A549 (cell line): ENCODE results near the gene PLA2G4B. TPM values are rescaled to one million over a fixed set of nuclear protein-coding genes. Genes with fewer than 3 reads are reported as not detected.

Experiments used
- ATAC-seq, 2 experiments: fragments of 200-7000 bp in 1 of 2; fragments of >200 bp in 1 of 2; cut with Nextera tagmentation in 1 of 2; cut with Tn5 transposase in 1 of 2; 3 replicates each; pipeline versions ENCODE4 v1.8.0 to v1.9.1; 2018 to 2020; ENCODE audit warnings: mild to moderate bottlenecking in 1 of 2, moderate library complexity in 1 of 2
- CTCF ChIA-PET: fragments of 300-600 bp; sonication (Branson Sonifier 250); formaldehyde crosslinking; extraction: SDS; loops from one replicate; lab custom pipeline; 2021; ENCODE audit warnings: antibody characterized with exemption, inconsistent platforms; lab: Yijun Ruan, JAX
- POLR2A ChIA-PET: fragments of 350-600 bp; formaldehyde crosslinking; extraction: SDS; loops from one replicate; lab custom pipeline; 2021; ENCODE audit warnings: antibody characterized with exemption, inconsistent platforms; lab: Yijun Ruan, JAX
- DNase-seq, 2 experiments: peaks; one replicate each; pipeline versions ENCODE4 v3.0.0 to v3.0.0-alpha.2; 2011 to 2016; ENCODE audit warnings: low read depth in 1 of 2, low spot score in 1 of 2
- FAIRE-seq: peaks from 2 replicates; lab custom pipeline; 2011; peaks lifted over from hg19 to GRCh38; lab: Jason Lieb, UNC
- H3K27ac ChIP-seq, 2 experiments: fragments of >200 bp; sonication (Bioruptor Twin); formaldehyde crosslinking; 3 replicates each; pipeline ENCODE4 v1.5.1; 2016 to 2017
- H3K4me1 ChIP-seq: fragments of >200 bp; sonication (Bioruptor Twin); formaldehyde crosslinking; 3 replicates; pipeline ENCODE4 v1.6.1; 2016
- H3K4me2 ChIP-seq: fragments of >200 bp; sonication (Bioruptor Twin); formaldehyde crosslinking; 3 replicates; pipeline ENCODE4 v1.6.1; 2016
- H3K4me3 ChIP-seq: fragments of >200 bp; sonication (Bioruptor Twin); formaldehyde crosslinking; 3 replicates; pipeline ENCODE4 v1.5.1; 2016
- H3K9me3 ChIP-seq: fragments of >200 bp; sonication (Bioruptor Twin); formaldehyde crosslinking; 3 replicates; pipeline ENCODE4 v1.6.1; 2016
- BCL3 ChIP-seq: fragments of >200 bp; sonication (Bioruptor Twin); formaldehyde crosslinking; IDR thresholded peaks from 3 replicates; pipeline ENCODE4 v1.6.1; 2016
- CEBPB ChIP-seq, 2 experiments: fragments of >200 bp in 1 of 2; sonication (Bioruptor Twin) in 1 of 2; formaldehyde crosslinking in 1 of 2; IDR thresholded peaks; 2 replicates each; pipeline ENCODE4 v1.6.1; 2012 to 2016
- CHD4 ChIP-seq: fragments of 200-600 bp; sonication (generic); IDR thresholded peaks from 2 replicates; pipeline ENCODE4 v1.6.1; 2016; ENCODE audit warnings: antibody characterized with exemption, mild to moderate bottlenecking, borderline replicate concordance
- E2F6 ChIP-seq: IDR thresholded peaks from 2 replicates; pipeline ENCODE4 v1.6.1; 2012; ENCODE audit warnings: low read depth, borderline replicate concordance
- FOXS1 ChIP-seq: fragments of 250-450 bp; sonication (Bioruptor Pico); IDR thresholded peaks from 2 replicates; pipeline ENCODE4 v1.5.0; 2020; ENCODE audit warnings: mild to moderate bottlenecking, moderate library complexity
- JUNB ChIP-seq: fragments of >200 bp; sonication (Bioruptor Twin); formaldehyde crosslinking; IDR thresholded peaks from 2 replicates; pipeline ENCODE4 v1.6.1; 2016
- KDM1A ChIP-seq: fragments of 200-600 bp; sonication (generic); IDR thresholded peaks from 2 replicates; pipeline ENCODE4 v1.6.1; 2016; ENCODE audit warnings: low read depth, mild to moderate bottlenecking
- KDM5A ChIP-seq: fragments of 200-600 bp; sonication (generic); IDR thresholded peaks from 2 replicates; pipeline ENCODE4 v1.6.1; 2016; ENCODE audit warnings: antibody characterized with exemption, mild to moderate bottlenecking
- NR3C1 ChIP-seq: fragments of >200 bp; sonication (Bioruptor Twin); formaldehyde crosslinking; IDR thresholded peaks from 3 replicates; pipeline ENCODE4 v1.6.1; 2017
- PBX3 ChIP-seq: IDR thresholded peaks from 2 replicates; pipeline ENCODE4 v1.6.1; 2012
- PHF8 ChIP-seq: fragments of 200-600 bp; sonication (generic); IDR thresholded peaks from 2 replicates; pipeline ENCODE4 v1.6.1; 2016; ENCODE audit warnings: low read depth, mild to moderate bottlenecking, antibody characterized with exemption, moderate library complexity, borderline replicate concordance
- RAD21 ChIP-seq, 2 experiments: fragments of >200 bp in 1 of 2; sonication (Bioruptor Twin) in 1 of 2; formaldehyde crosslinking in 1 of 2; IDR thresholded peaks in 1 of 2; conservative IDR thresholded peaks in 1 of 2; 2 replicates in 1 of 2; 3 replicates in 1 of 2; pipeline ENCODE4 v1.6.1; 2012 to 2018; ENCODE audit warnings: inconsistent platforms in 1 of 2
- RARB ChIP-seq: fragments of 250-450 bp; sonication (Bioruptor Pico); IDR thresholded peaks from 2 replicates; pipeline ENCODE4 v1.8.0; 2021; ENCODE audit warnings: mild to moderate bottlenecking, moderate library complexity
- RNF2 ChIP-seq: fragments of 200-600 bp; sonication (generic); IDR thresholded peaks from 2 replicates; pipeline ENCODE4 v1.6.1; 2016; ENCODE audit warnings: low read depth, mild to moderate bottlenecking, antibody characterized with exemption, moderate library complexity, borderline replicate concordance
- TFCP2L1 ChIP-seq: fragments of 250-450 bp; sonication (Bioruptor Pico); IDR thresholded peaks from 2 replicates; pipeline ENCODE4 v1.5.0; 2021; ENCODE audit warnings: mild to moderate bottlenecking
- TP53 ChIP-seq: fragments of 250-450 bp; sonication (Bioruptor Pico); IDR thresholded peaks from 2 replicates; pipeline ENCODE4 v1.5.0; 2021; ENCODE audit warnings: mild to moderate bottlenecking, moderate library complexity
- ZC3H11A ChIP-seq: fragments of 450-650 bp; IDR thresholded peaks from 2 replicates; pipeline ENCODE4 v1.6.1; 2014; ENCODE audit warnings: antibody characterized with exemption, mild to moderate bottlenecking
- ZNF302 ChIP-seq: fragments of 250-450 bp; sonication (Bioruptor Pico); IDR thresholded peaks from 2 replicates; pipeline ENCODE4 v1.9.0; 2021; ENCODE audit warnings: inconsistent platforms, mild to moderate bottlenecking, moderate library complexity
- ZSCAN20 ChIP-seq: fragments of 250-450 bp; sonication (Bioruptor Pico); IDR thresholded peaks from 2 replicates; pipeline ENCODE4 v1.8.0; 2022; ENCODE audit warnings: mild to moderate bottlenecking, moderate library complexity
- WGBS: methylation state at CpG from one replicate; pipeline ENCODE4 v1.1.6; 2017; ENCODE audit errors: missing lambda C conversion rate; 5-methylcytosine and 5-hydroxymethylcytosine counted together
- polyA plus RNA-seq, 4 experiments: library from polyadenylated mRNA; depleted of rRNA in 3 of 4; stranded (reverse); fragments of >200 nt; fragmentation: RNase III in 1 of 4; extraction: RNeasy Plus Mini Kit Qiagen cat#74134 plus additional on column Dnase treatment in 1 of 4; gene quantifications; 2 replicates in 3 of 4; 3 replicates in 1 of 4; pipeline ENCODE4 v1.2.3, GENCODE V29; 2011 to 2017

The PLA2G4B gene
- polyA plus RNA-seq, 2 of the 4 experiments (the other 2 are of a cell fraction), result 2.2 to 2.6 TPM

- TF ChIP-seq RARB (CRISPR knock-in tag), result no peak
These were observed 24.0 kb downstream of the PLA2G4B start (continued) for GRCh38 chr15:41862515-41863116.

- Histone ChIP-seq H3K4me3 (no peak overlapping the region), H3K4me1 (no peaks in the 10 kb centered on the region), H3K4me2 (no peak overlapping the region), H3K27ac (no peak overlapping the region), H3K9me3 (no peaks in the 10 kb centered on the region)
- TF ChIP-seq PBX3 (no peak), JUNB (no peak), NR3C1 (no peak), FOXS1 (no peak), PHF8 (no peak), RNF2 (no peak), CEBPB (IDR thresholded peaks at IDR 0.05) (no peak), ZNF302 (CRISPR knock-in tag) (no peak), KDM5A (no peak), TFCP2L1 (CRISPR knock-in tag) (no peak), KDM1A (no peak), TP53 (CRISPR knock-in tag) (no peak), CHD4 (no peak), ZC3H11A (no peak), ZSCAN20 (CRISPR knock-in tag) (no peak), BCL3 (no peak), RAD21 (conservative IDR thresholded peaks at IDR 0.05 in 1 of 2, IDR thresholded peaks at IDR 0.05 in 1 of 2) (no peak)
- 81% methylated on average over 15 of the region's 18 CpGs for WGBS
- ChIA-PET CTCF (interaction anchor here (1.2 to 1.4 kb wide), 2 partner anchors 14 to 39 kb away, joined by 3 to 4 read pairs; no protein-coding TSS in a partner anchor), POLR2A (no interaction called here)
- DNase-seq (no peak), ATAC-seq (no peak), FAIRE-seq (no peak)
These were observed 26.9 kb downstream of the PLA2G4B start for GRCh38 chr15:41865490-41866055.

- CTCF ChIA-PET, result interaction anchor here (1.2 to 1.4 kb wide), 2 partner anchors 15 to 39 kb away, joined by 3 to 4 read pairs; no protein-coding TSS in a partner anchor
- no peak for TF ChIP-seq E2F6
- TF ChIP-seq, all 56 proteins: peak for 0
- no peak overlapping the region for H3K4me3 ChIP-seq
- POLR2A ChIA-PET, result no interaction called here
- 80% methylated on average over 1 of the region's 8 CpGs for WGBS
- H3K9me3 ChIP-seq, result no peaks in the 10 kb centered on the region
- FAIRE-seq, result no peak
- no peaks in the 10 kb centered on the region for H3K4me1 ChIP-seq
- no peak overlapping the region for H3K4me2 ChIP-seq
- DNase-seq, result no peak
- no peak for ATAC-seq
- no peak overlapping the region for H3K27ac ChIP-seq
These were observed 27.6 kb downstream of the PLA2G4B start for GRCh38 chr15:41866263-41866703.
